HEK293T (cell line): ENCODE data around the gene GMDS.

ENCODE experiments used
- BHLHE40 ChIP-seq: fragments of 450-650 bp; IDR thresholded peaks from 2 replicates; pipeline ENCODE4 v1.6.1; 2016; ENCODE audit warnings: mild to moderate bottlenecking, moderate library complexity, borderline replicate concordance
- ELF4 ChIP-seq: fragments of 450-650 bp; IDR thresholded peaks from 2 replicates; pipeline ENCODE4 v1.6.1; 2017; ENCODE audit warnings: antibody characterized with exemption
- FOXK2 ChIP-seq: fragments of 450-650 bp; IDR thresholded peaks from 2 replicates; pipeline ENCODE4 v1.6.1; 2016; ENCODE audit warnings: mild to moderate bottlenecking
- FOXM1 ChIP-seq: fragments of 450-650 bp; IDR thresholded peaks from 2 replicates; pipeline ENCODE4 v1.6.1; 2017; ENCODE audit warnings: mild to moderate bottlenecking, borderline replicate concordance
- L3MBTL2 ChIP-seq: fragments of 450-650 bp; conservative IDR thresholded peaks from 2 replicates; pipeline ENCODE4 v1.6.1; 2016; ENCODE audit warnings: mild to moderate bottlenecking
- NFRKB ChIP-seq: fragments of 450-650 bp; IDR thresholded peaks from 2 replicates; pipeline ENCODE4 v1.6.1; 2016; ENCODE audit warnings: mild to moderate bottlenecking, moderate library complexity
- SP1 ChIP-seq: fragments of 450-650 bp; IDR thresholded peaks from 2 replicates; pipeline ENCODE4 v1.6.1; 2017
- SUZ12 ChIP-seq: fragments of 450-650 bp; IDR thresholded peaks from 2 replicates; pipeline ENCODE4 v1.6.1; 2016; ENCODE audit warnings: mild to moderate bottlenecking
- TARDBP ChIP-seq: fragments of 450-650 bp; IDR thresholded peaks from 2 replicates; pipeline ENCODE4 v1.6.1; 2016
- TF ChIP-seq, protein P1 (sequence below): fragments of 450-650 bp; IDR thresholded peaks from 2 replicates; pipeline ENCODE4 v1.6.1; 2016

DNA sequence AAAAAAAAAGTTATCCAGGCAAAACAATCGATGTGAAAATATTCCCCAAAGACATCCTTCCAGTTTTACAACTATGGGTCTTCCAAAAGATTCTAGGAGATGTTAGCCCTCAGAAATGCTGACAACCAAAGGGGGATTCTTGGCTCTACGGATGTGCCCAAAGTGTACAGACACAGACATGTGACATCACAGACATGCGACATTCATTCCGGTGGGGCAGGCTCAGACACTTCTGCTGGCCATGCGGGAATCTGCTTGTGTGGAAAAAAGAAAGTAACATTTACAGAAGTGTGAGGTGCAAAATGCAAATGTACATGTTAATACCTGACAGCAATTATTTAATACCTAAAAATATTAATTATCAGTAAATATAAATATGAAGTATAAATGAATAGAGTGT lies 367.1 kb downstream of the GMDS start:
- no peak for TF ChIP-seq SUZ12
- TF ChIP-seq FOXK2 = no peak
- no peak for TF ChIP-seq L3MBTL2
- TF ChIP-seq SP1 = no peak
- TF ChIP-seq FOXM1 = no peak
- TF ChIP-seq TARDBP = no peak
- no peak for TF ChIP-seq BHLHE40
- TF ChIP-seq, protein P1, sequence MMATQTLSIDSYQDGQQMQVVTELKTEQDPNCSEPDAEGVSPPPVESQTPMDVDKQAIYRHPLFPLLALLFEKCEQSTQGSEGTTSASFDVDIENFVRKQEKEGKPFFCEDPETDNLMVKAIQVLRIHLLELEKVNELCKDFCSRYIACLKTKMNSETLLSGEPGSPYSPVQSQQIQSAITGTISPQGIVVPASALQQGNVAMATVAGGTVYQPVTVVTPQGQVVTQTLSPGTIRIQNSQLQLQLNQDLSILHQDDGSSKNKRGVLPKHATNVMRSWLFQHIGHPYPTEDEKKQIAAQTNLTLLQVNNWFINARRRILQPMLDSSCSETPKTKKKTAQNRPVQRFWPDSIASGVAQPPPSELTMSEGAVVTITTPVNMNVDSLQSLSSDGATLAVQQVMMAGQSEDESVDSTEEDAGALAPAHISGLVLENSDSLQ = no peak
- no peak for TF ChIP-seq NFRKB
- no peak for TF ChIP-seq ELF4
